ENCODE measurements around the gene FCGR2B. TPM values are rescaled to one million over a fixed set of nuclear protein-coding genes. Genes with fewer than 3 reads are reported as not detected.
"Not testable (repeated sequence)": the region's sequence is repeated elsewhere in the genome, so short reads cannot be mapped to it uniquely, and the experiment has no call there.

FCGR2B gene
- total RNA-seq, 1 experiment from 2014 or later, result not detected

DNA sequence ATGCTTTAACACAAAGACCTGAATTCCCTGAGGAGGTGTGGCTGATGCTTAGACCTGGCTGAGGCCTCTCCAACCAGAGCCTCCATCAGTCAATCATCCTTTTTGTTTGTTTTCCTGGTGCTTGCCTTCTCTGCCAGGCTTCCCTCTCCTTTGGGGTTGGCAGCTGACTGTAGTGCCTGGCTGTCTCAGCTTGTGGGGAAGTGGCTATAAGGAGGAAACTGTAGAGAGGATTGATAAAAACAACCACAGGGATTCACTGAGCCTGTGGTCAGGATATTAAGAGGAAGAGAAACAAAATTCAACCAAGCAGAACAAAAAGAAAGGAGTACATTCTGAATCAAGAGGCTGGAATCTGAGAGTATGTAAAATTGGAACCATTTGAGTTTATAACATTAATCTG, 4.4 kb upstream of the FCGR2B start:
- H3K4me1 ChIP-seq (ENCODE audit: control insufficient read depth in 1 of 2, insufficient read depth in 2 of 2, low read length in 2 of 2); CTCF ChIA-PET; H3K36me3 ChIP-seq (ENCODE audit: control insufficient read depth in 1 of 2, insufficient read depth in 2 of 2, low read length in 2 of 2); H3K9me2 ChIP-seq (ENCODE audit: insufficient read depth); H3K27ac ChIP-seq (ENCODE audit: low read depth, low read length); H3K9me3 ChIP-seq (ENCODE audit: control insufficient read depth in 1 of 2, insufficient read depth in 1 of 2, low read depth in 1 of 2, low read length in 2 of 2); ATAC-seq; H3K4me3 ChIP-seq (replicated peaks in 1 of 2; ENCODE audit: low read depth in 1 of 2, low read length in 2 of 2); H2AFZ ChIP-seq (ENCODE audit: low read depth, low read length, poor library complexity, severe bottlenecking); BruUV-seq (replicated peaks); H3K27me3 ChIP-seq (ENCODE audit: insufficient read depth, low read length); DNase-seq (ENCODE audit: low read depth, low spot score); H3K79me2 ChIP-seq (ENCODE audit: insufficient read depth, low read length); H3K4me2 ChIP-seq (ENCODE audit: low read length); POLR2A ChIA-PET; H3K9ac ChIP-seq (ENCODE audit: low read length); RAD21 ChIA-PET (ENCODE audit: low non-redundant PET in 1 of 2, low total read pairs in 2 of 2, uncharacterized antibody in 2 of 2, unreplicated experiment in 2 of 2); H4K20me1 ChIP-seq (ENCODE audit: insufficient read depth): not testable (repeated sequence)
- intact Hi-C loops (cut with micrococcal nuclease), result loop anchor here (10.0 kb wide), 1 partner anchor 84 kb away; no protein-coding TSS in a partner anchor

DNA sequence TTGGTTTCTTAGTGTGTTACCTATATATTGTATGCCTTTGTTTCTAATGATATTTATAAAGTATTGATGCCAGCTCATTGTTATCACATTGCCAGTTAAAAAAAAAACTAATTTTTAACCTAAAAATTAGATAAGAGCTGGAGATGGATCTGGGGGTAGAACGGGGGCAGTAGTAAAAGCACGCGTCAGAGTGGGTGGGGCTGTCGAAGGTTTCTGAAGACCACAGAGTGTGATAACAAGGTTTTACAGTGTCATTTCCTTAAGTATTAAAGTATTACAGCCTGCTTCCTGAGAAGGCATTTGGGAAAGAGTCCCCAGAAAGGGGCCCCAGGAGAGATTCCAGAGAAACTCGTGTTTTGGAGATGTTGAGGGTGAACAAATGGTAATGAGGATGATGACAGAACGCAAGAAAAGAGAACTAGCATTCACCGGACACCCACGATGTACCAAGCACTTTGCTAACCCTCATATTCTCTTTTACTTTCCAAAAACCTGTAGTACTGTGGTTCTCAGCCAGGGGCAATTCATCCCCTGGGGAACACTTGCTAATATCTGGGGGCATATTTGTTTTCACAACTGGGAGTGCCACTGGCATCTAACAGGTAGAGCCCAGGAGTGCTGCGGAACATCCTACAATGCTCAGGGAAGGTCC, 1.2 kb upstream of the FCGR2B start:
- H3K79me2 ChIP-seq (ENCODE audit: insufficient read depth, low read length); H3K4me2 ChIP-seq (ENCODE audit: low read length); H3K27ac ChIP-seq (ENCODE audit: low read depth, low read length); H4K20me1 ChIP-seq (ENCODE audit: insufficient read depth); H3K4me1 ChIP-seq (ENCODE audit: control insufficient read depth in 1 of 2, insufficient read depth in 2 of 2, low read length in 2 of 2); CTCF ChIA-PET; H3K27me3 ChIP-seq (ENCODE audit: insufficient read depth, low read length); H3K9me2 ChIP-seq (ENCODE audit: insufficient read depth); H2AFZ ChIP-seq (ENCODE audit: low read depth, low read length, poor library complexity, severe bottlenecking); intact Hi-C loops (cut with micrococcal nuclease); BruUV-seq (replicated peaks); H3K9ac ChIP-seq (ENCODE audit: low read length); DNase-seq (ENCODE audit: low read depth, low spot score); ATAC-seq; RAD21 ChIA-PET (ENCODE audit: low non-redundant PET in 1 of 2, low total read pairs in 2 of 2, uncharacterized antibody in 2 of 2, unreplicated experiment in 2 of 2); H3K36me3 ChIP-seq (ENCODE audit: control insufficient read depth in 1 of 2, insufficient read depth in 2 of 2, low read length in 2 of 2); H3K9me3 ChIP-seq (ENCODE audit: control insufficient read depth in 1 of 2, insufficient read depth in 1 of 2, low read depth in 1 of 2, low read length in 2 of 2); POLR2A ChIA-PET; H3K4me3 ChIP-seq (replicated peaks in 1 of 2; ENCODE audit: low read depth in 1 of 2, low read length in 2 of 2): not testable (repeated sequence)

DNA sequence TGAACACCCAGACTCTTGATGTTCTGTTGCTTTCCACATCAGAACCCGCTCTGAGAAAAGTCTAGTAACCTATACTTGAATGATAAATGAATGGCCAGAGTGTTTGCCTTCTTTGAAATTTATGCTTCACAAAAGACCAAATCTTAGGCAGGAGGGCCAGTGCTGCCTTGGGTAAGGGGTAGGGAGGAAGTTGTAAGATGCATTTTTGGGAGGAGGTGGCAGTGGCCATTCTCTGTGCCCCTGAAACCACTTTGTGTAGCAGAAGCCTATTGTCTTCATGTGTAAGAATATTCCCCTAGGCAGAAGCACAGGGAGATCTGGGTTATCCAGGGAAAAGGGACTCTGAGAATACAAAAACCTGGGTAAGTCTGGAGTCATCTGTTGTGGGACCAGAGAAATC, 626 bp downstream of the FCGR2B start:
- H2AFZ ChIP-seq (ENCODE audit: low read depth, low read length, poor library complexity, severe bottlenecking); DNase-seq (ENCODE audit: low read depth, low spot score): not testable (repeated sequence)

DNA sequence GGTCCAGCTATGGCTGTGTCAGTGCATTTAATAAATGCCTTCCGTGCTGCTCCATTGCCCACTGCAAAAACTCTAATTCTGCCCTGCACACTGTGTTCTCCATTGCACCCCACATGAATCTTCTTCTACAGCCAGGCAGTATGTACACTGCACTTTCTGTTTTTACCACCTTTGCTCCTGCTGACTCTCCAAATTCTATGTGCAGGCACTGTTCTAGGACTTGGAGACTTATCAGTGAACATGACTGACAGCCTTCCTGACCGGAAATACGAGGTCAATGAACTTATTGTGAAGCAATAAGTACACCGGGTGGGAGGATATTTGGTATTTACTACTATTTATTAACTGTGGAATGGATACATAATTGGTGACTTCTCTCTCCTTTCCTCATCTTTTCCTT, 1.7 kb downstream of the FCGR2B start:
- POLR2A ChIA-PET; H3K9me2 ChIP-seq (ENCODE audit: insufficient read depth); H3K9me3 ChIP-seq (ENCODE audit: control insufficient read depth in 1 of 2, insufficient read depth in 1 of 2, low read depth in 1 of 2, low read length in 2 of 2); H3K27ac ChIP-seq (ENCODE audit: low read depth, low read length); H3K4me3 ChIP-seq (replicated peaks in 1 of 2; ENCODE audit: low read depth in 1 of 2, low read length in 2 of 2); H3K79me2 ChIP-seq (ENCODE audit: insufficient read depth, low read length); BruUV-seq (replicated peaks); CTCF ChIA-PET; RAD21 ChIA-PET (ENCODE audit: low non-redundant PET in 1 of 2, low total read pairs in 2 of 2, uncharacterized antibody in 2 of 2, unreplicated experiment in 2 of 2); intact Hi-C loops (cut with micrococcal nuclease); H4K20me1 ChIP-seq (ENCODE audit: insufficient read depth); H3K4me2 ChIP-seq (ENCODE audit: low read length); DNase-seq (ENCODE audit: low read depth, low spot score); H3K9ac ChIP-seq (ENCODE audit: low read length); ATAC-seq; H2AFZ ChIP-seq (ENCODE audit: low read depth, low read length, poor library complexity, severe bottlenecking); H3K4me1 ChIP-seq (ENCODE audit: control insufficient read depth in 1 of 2, insufficient read depth in 2 of 2, low read length in 2 of 2); H3K36me3 ChIP-seq (ENCODE audit: control insufficient read depth in 1 of 2, insufficient read depth in 2 of 2, low read length in 2 of 2); H3K27me3 ChIP-seq (ENCODE audit: insufficient read depth, low read length): not testable (repeated sequence)

More for the DNA sequence above, 626 bp downstream of the FCGR2B start:
- H3K9ac ChIP-seq (ENCODE audit: low read length); RAD21 ChIA-PET (ENCODE audit: low non-redundant PET in 1 of 2, low total read pairs in 2 of 2, uncharacterized antibody in 2 of 2, unreplicated experiment in 2 of 2); POLR2A ChIA-PET; H3K79me2 ChIP-seq (ENCODE audit: insufficient read depth, low read length); H3K4me3 ChIP-seq (replicated peaks in 1 of 2; ENCODE audit: low read depth in 1 of 2, low read length in 2 of 2); ATAC-seq; H3K27me3 ChIP-seq (ENCODE audit: insufficient read depth, low read length); H3K27ac ChIP-seq (ENCODE audit: low read depth, low read length); H3K9me2 ChIP-seq (ENCODE audit: insufficient read depth); intact Hi-C loops (cut with micrococcal nuclease); BruUV-seq (replicated peaks); H3K9me3 ChIP-seq (ENCODE audit: control insufficient read depth in 1 of 2, insufficient read depth in 1 of 2, low read depth in 1 of 2, low read length in 2 of 2); H3K4me1 ChIP-seq (ENCODE audit: control insufficient read depth in 1 of 2, insufficient read depth in 2 of 2, low read length in 2 of 2); H3K4me2 ChIP-seq (ENCODE audit: low read length); H4K20me1 ChIP-seq (ENCODE audit: insufficient read depth); H3K36me3 ChIP-seq (ENCODE audit: control insufficient read depth in 1 of 2, insufficient read depth in 2 of 2, low read length in 2 of 2); CTCF ChIA-PET: not testable (repeated sequence)
